ENCODE data around the gene WNT16. TPM values are rescaled to one million over a fixed set of nuclear protein-coding genes. Genes with fewer than 3 reads are reported as not detected.

WNT16 gene
- polyA plus RNA-seq, 2 donors, result 0.02 to 0.05 TPM

- H3K36me3 ChIP-seq (ENCODE audit: control insufficient read depth in 2 of 2, insufficient read depth in 2 of 2, low read length in 1 of 2), result no peaks in the 10 kb centered on the region
- no peaks in the 10 kb centered on the region for H3K9me3 ChIP-seq (ENCODE audit: control insufficient read depth in 2 of 2, insufficient read depth in 1 of 2, low read depth in 1 of 2, low read length in 1 of 2)
- H3K4me3 ChIP-seq (ENCODE audit: low read depth in 1 of 2, low read length in 2 of 2), result peak overlapping the region; percentile 33 to 46
- H3K27ac ChIP-seq (ENCODE audit: low read depth in 2 of 2, low read length in 1 of 2), result no peak overlapping the region
- H3K27me3 ChIP-seq (ENCODE audit: control insufficient read depth in 1 of 2, insufficient read depth in 2 of 2, low read length in 2 of 2), result peaks cover 0 to 6% of the 10 kb centered on the region in 2 donors
- 4 to 5% methylated on average over 47 of the region's 47 CpGs for WGBS, 2 donors
- peaks cover 9 to 12% of the 10 kb centered on the region in 2 donors for H3K4me1 ChIP-seq (ENCODE audit: control insufficient read depth in 2 of 2, insufficient read depth in 2 of 2, low read length in 1 of 2)
Measured at GRCh38 chr7:121329191-121330052, 622 bp downstream of the WNT16 start.

DNA sequence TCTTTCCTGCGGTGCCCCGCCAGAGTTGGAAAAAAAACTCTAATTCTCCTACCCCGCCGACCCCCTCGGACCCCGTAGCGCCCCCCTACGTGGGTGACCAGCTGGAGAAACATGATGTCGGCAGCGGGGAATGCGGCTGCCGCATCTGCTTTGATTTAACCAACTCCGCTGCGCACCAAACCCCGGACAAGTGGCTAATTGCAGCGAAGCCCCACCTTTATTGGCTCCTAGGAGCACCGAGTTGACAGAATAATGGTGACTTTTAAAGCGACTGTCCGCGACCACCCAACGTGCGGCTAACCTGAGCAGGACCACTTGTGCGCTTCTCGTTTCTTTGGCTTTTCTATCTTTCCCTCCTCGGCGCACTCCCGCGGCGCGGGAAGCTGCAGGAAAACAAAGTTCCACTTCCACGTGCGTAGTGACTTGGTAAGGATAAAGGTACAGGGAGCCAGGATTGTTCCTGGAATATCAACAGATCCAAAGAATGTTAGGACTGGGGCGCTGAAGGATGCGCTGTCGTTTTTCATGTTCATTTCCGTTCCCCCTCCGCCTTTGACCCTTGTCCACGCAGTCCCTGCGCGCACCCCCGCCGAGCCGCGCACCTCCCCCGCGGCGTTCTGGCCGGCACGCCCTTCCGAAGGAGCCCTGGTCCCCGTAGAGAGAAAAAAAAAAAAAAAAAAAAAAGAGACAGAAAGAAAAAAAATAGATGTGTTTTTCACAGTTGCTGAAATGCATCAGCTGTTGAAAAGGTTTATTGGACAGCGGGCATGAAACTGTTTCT is 1.4 kb downstream of the WNT16 start:
- peaks cover 0 to 6% of the 10 kb centered on the region in 2 donors for H3K27me3 ChIP-seq (ENCODE audit: control insufficient read depth in 1 of 2, insufficient read depth in 2 of 2, low read length in 2 of 2)
- H3K4me3 ChIP-seq (ENCODE audit: low read depth in 1 of 2, low read length in 2 of 2), result peak overlapping the region; percentile 33 to 46
- no peak overlapping the region for H3K27ac ChIP-seq (ENCODE audit: low read depth in 2 of 2, low read length in 1 of 2)
- no peaks in the 10 kb centered on the region for H3K36me3 ChIP-seq (ENCODE audit: control insufficient read depth in 2 of 2, insufficient read depth in 2 of 2, low read length in 1 of 2)
- H3K9me3 ChIP-seq (ENCODE audit: control insufficient read depth in 2 of 2, insufficient read depth in 1 of 2, low read depth in 1 of 2, low read length in 1 of 2), result no peaks in the 10 kb centered on the region
- peaks cover 9 to 12% of the 10 kb centered on the region in 2 donors for H3K4me1 ChIP-seq (ENCODE audit: control insufficient read depth in 2 of 2, insufficient read depth in 2 of 2, low read length in 1 of 2)
- 1 to 3% methylated on average over 50 to 52 of the region's 52 CpGs for WGBS, 2 donors

GRCh38 chr7:121331048-121331447 is 2.2 kb downstream of the WNT16 start:
- peaks cover 0 to 6% of the 10 kb centered on the region in 2 donors for H3K27me3 ChIP-seq (ENCODE audit: control insufficient read depth in 1 of 2, insufficient read depth in 2 of 2, low read length in 2 of 2)
- no peaks in the 10 kb centered on the region for H3K9me3 ChIP-seq (ENCODE audit: control insufficient read depth in 2 of 2, insufficient read depth in 1 of 2, low read depth in 1 of 2, low read length in 1 of 2)
- H3K27ac ChIP-seq (ENCODE audit: low read depth in 2 of 2, low read length in 1 of 2), result no peak overlapping the region
- H3K36me3 ChIP-seq (ENCODE audit: control insufficient read depth in 2 of 2, insufficient read depth in 2 of 2, low read length in 1 of 2), result no peaks in the 10 kb centered on the region
- H3K4me1 ChIP-seq (ENCODE audit: control insufficient read depth in 2 of 2, insufficient read depth in 2 of 2, low read length in 1 of 2), result peaks cover 9 to 12% of the 10 kb centered on the region in 2 donors
- WGBS, 2 donors, result 73 to 74% methylated on average over 4 of the region's 4 CpGs
- no peak overlapping the region for H3K4me3 ChIP-seq (ENCODE audit: low read depth in 1 of 2, low read length in 2 of 2)

DNA sequence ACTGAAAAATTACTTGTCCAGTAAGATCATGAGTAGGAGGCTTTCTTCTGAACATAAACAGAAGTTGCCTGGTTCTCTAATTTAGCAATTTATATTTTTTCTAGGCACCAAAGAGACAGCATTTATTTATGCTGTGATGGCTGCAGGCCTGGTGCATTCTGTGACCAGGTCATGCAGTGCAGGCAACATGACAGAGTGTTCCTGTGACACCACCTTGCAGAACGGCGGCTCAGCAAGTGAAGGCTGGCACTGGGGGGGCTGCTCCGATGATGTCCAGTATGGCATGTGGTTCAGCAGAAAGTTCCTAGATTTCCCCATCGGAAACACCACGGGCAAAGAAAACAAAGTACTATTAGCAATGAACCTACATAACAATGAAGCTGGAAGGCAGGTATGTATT is 2.8 kb downstream of the WNT16 start:
- no peaks in the 10 kb centered on the region for H3K36me3 ChIP-seq (ENCODE audit: control insufficient read depth in 2 of 2, insufficient read depth in 2 of 2, low read length in 1 of 2)
- H3K4me3 ChIP-seq (ENCODE audit: low read depth in 1 of 2, low read length in 2 of 2), result no peak overlapping the region
- peaks cover 9 to 12% of the 10 kb centered on the region in 2 donors for H3K4me1 ChIP-seq (ENCODE audit: control insufficient read depth in 2 of 2, insufficient read depth in 2 of 2, low read length in 1 of 2)
- H3K27me3 ChIP-seq (ENCODE audit: control insufficient read depth in 1 of 2, insufficient read depth in 2 of 2, low read length in 2 of 2), result peaks cover 0 to 6% of the 10 kb centered on the region in 2 donors
- H3K9me3 ChIP-seq (ENCODE audit: control insufficient read depth in 2 of 2, insufficient read depth in 1 of 2, low read depth in 1 of 2, low read length in 1 of 2), result no peaks in the 10 kb centered on the region
- WGBS, 2 donors, result 75% methylated on average over 5 of the region's 5 CpGs
- H3K27ac ChIP-seq (ENCODE audit: low read depth in 2 of 2, low read length in 1 of 2), result no peak overlapping the region

DNA sequence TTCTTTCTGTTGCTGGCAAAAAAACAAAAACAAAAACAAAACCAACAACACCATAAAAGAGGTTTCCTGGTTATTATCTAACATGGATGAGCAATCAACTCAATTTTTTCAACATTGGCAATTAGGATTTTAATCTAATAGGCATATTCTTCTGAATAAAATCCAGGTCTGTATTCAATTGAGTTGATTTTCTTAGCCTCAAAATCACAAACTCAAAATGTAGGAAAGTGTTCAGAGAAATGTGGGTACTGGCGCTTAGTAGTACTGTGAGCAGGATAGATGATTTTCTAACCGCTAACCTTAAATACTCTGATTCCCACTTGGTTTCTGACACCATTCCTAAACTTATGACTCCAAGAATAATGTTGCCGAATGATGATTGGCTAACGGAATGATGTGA is 5.6 kb downstream of the WNT16 start:
- Histone ChIP-seq H3K36me3 (ENCODE audit: control insufficient read depth in 2 of 2, insufficient read depth in 2 of 2, low read length in 1 of 2) (no peaks in the 10 kb centered on the region), H3K4me3 (ENCODE audit: low read depth in 1 of 2, low read length in 2 of 2) (no peak overlapping the region), H3K27ac (ENCODE audit: low read depth in 2 of 2, low read length in 1 of 2) (no peak overlapping the region), H3K27me3 (ENCODE audit: control insufficient read depth in 1 of 2, insufficient read depth in 2 of 2, low read length in 2 of 2) (peaks cover 0 to 3% of the 10 kb centered on the region in 2 donors), H3K4me1 (ENCODE audit: control insufficient read depth in 2 of 2, insufficient read depth in 2 of 2, low read length in 1 of 2) (peaks cover 5 to 6% of the 10 kb centered on the region in 2 donors), H3K9me3 (ENCODE audit: control insufficient read depth in 2 of 2, insufficient read depth in 1 of 2, low read depth in 1 of 2, low read length in 1 of 2) (no peaks in the 10 kb centered on the region)
- WGBS, 2 donors, result 97% methylated on average over 4 of the region's 4 CpGs

DNA sequence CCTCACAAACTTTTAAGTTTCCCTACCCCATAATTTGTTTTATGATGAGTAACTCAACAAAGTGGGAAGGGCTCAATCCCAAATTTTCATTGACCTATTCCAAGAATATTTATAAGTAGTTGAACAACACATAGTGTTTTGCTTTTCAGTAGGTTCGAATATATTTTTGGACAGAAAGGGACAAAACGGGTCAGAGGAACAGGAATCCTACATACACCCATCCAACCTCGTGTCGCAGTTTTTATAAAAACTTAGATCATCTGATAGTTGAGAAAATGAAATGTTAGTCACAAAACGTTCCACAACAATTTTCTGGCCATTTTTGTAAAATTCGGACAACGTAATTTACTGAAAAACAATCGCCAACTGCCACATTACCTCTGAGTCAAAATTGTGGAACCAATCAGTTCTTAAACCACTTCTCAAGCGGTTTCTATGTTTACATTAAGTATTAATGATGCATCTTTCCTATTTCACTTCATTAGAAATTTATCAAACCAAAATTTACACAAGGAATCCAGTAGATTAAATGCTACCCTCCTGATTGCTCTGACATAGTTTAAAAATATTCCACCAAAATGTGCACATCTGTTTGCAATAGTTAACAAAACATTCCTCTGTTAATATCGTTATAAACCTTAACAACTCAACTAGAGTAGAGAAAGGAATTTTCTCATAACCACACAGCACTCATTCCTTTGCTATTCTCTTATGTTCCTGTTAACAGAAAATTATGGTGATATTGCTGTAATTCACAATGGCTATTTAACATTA is 6.3 kb downstream of the WNT16 start:
- H3K9me3 ChIP-seq (ENCODE audit: control insufficient read depth in 2 of 2, insufficient read depth in 1 of 2, low read depth in 1 of 2, low read length in 1 of 2), result no peaks in the 10 kb centered on the region
- no peak overlapping the region for H3K4me3 ChIP-seq (ENCODE audit: low read depth in 1 of 2, low read length in 2 of 2)
- 84 to 87% methylated on average over 10 of the region's 10 CpGs for WGBS, 2 donors
- peaks cover 0 to 3% of the 10 kb centered on the region in 2 donors for H3K27me3 ChIP-seq (ENCODE audit: control insufficient read depth in 1 of 2, insufficient read depth in 2 of 2, low read length in 2 of 2)
- H3K36me3 ChIP-seq (ENCODE audit: control insufficient read depth in 2 of 2, insufficient read depth in 2 of 2, low read length in 1 of 2), result no peaks in the 10 kb centered on the region
- no peaks in the 10 kb centered on the region for H3K4me1 ChIP-seq (ENCODE audit: control insufficient read depth in 2 of 2, insufficient read depth in 2 of 2, low read length in 1 of 2)
- H3K27ac ChIP-seq (ENCODE audit: low read depth in 2 of 2, low read length in 1 of 2), result no peak overlapping the region

DNA sequence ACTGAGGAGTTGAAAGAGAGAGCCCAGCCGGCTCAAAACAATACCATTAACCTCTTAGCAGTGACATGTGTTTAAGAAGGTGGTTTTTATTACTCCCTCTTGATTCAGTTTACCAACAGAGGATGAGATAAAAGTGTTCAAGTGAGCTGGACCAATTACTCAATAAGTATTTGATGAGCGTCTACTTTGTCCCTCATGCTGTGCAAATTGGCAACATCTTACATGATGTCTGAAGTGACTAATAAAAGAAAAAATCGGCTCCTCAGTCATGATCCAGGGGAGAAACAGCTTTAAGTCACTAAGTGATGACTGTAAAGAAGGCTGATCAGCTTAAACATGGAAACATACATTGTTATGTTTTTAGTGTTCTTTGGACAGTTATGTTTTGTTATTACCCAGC is 7.8 kb downstream of the WNT16 start:
- Histone ChIP-seq H3K27ac (ENCODE audit: low read depth in 2 of 2, low read length in 1 of 2) (no peak overlapping the region), H3K4me3 (ENCODE audit: low read depth in 1 of 2, low read length in 2 of 2) (no peak overlapping the region), H3K27me3 (ENCODE audit: control insufficient read depth in 1 of 2, insufficient read depth in 2 of 2, low read length in 2 of 2) (peaks cover 0 to under 1% of the 10 kb centered on the region in 2 donors), H3K9me3 (ENCODE audit: control insufficient read depth in 2 of 2, insufficient read depth in 1 of 2, low read depth in 1 of 2, low read length in 1 of 2) (no peaks in the 10 kb centered on the region), H3K4me1 (ENCODE audit: control insufficient read depth in 2 of 2, insufficient read depth in 2 of 2, low read length in 1 of 2) (no peaks in the 10 kb centered on the region), H3K36me3 (ENCODE audit: control insufficient read depth in 2 of 2, insufficient read depth in 2 of 2, low read length in 1 of 2) (no peaks in the 10 kb centered on the region)
- WGBS, 2 donors, result 71 to 72% methylated on average over 3 of the region's 3 CpGs

DNA sequence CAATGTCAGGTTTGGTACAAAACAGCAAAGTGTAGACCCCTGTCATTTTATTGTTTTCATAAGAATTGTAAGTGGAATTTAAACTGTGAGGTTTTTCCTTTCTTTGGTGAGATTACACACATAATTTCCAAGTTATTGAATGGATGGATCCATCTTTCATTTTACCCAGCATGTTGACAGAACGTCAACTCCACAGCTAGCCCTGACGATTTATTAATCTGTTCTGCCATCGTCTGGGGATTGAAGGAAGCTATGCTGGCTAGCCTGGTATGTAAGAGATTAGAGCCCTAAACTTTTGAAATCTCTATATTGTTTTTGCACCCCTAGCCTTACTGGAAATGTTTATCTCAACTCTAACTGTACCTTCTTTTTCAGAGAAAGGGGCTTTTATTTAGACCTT is 8.6 kb downstream of the WNT16 start:
- no peaks in the 10 kb centered on the region for H3K4me1 ChIP-seq (ENCODE audit: control insufficient read depth in 2 of 2, insufficient read depth in 2 of 2, low read length in 1 of 2)
- H3K27me3 ChIP-seq (ENCODE audit: control insufficient read depth in 1 of 2, insufficient read depth in 2 of 2, low read length in 2 of 2), result no peaks in the 10 kb centered on the region
- no peaks in the 10 kb centered on the region for H3K9me3 ChIP-seq (ENCODE audit: control insufficient read depth in 2 of 2, insufficient read depth in 1 of 2, low read depth in 1 of 2, low read length in 1 of 2)
- H3K36me3 ChIP-seq (ENCODE audit: control insufficient read depth in 2 of 2, insufficient read depth in 2 of 2, low read length in 1 of 2), result no peaks in the 10 kb centered on the region
- H3K4me3 ChIP-seq (ENCODE audit: low read depth in 1 of 2, low read length in 2 of 2), result no peak overlapping the region
- no peak overlapping the region for H3K27ac ChIP-seq (ENCODE audit: low read depth in 2 of 2, low read length in 1 of 2)
- 11 to 17% methylated on average over 3 of the region's 3 CpGs for WGBS, 2 donors

DNA sequence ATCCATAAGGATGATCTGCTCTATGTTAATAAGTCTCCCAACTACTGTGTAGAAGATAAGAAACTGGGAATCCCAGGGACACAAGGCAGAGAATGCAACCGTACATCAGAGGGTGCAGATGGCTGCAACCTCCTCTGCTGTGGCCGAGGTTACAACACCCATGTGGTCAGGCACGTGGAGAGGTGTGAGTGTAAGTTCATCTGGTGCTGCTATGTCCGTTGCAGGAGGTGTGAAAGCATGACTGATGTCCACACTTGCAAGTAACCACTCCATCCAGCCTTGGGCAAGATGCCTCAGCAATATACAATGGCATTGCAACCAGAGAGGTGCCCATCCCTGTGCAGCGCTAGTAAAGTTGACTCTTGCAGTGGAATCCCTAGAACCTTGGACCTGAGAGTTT is 10.3 kb downstream of the WNT16 start:
- WGBS, 2 donors, result 79% methylated on average over 5 of the region's 5 CpGs
- Histone ChIP-seq H3K4me1 (ENCODE audit: control insufficient read depth in 2 of 2, insufficient read depth in 2 of 2, low read length in 1 of 2) (no peaks in the 10 kb centered on the region), H3K27me3 (ENCODE audit: control insufficient read depth in 1 of 2, insufficient read depth in 2 of 2, low read length in 2 of 2) (no peaks in the 10 kb centered on the region), H3K36me3 (ENCODE audit: control insufficient read depth in 2 of 2, insufficient read depth in 2 of 2, low read length in 1 of 2) (no peaks in the 10 kb centered on the region), H3K27ac (ENCODE audit: low read depth in 2 of 2, low read length in 1 of 2) (no peak overlapping the region), H3K9me3 (ENCODE audit: control insufficient read depth in 2 of 2, insufficient read depth in 1 of 2, low read depth in 1 of 2, low read length in 1 of 2) (no peaks in the 10 kb centered on the region), H3K4me3 (ENCODE audit: low read depth in 1 of 2, low read length in 2 of 2) (no peak overlapping the region)
